ENCODE measurements around the gene GIPC1. TPM values are rescaled to one million over a fixed set of nuclear protein-coding genes. Genes with fewer than 3 reads are reported as not detected.
"Not testable (repeated sequence)": the region's sequence is repeated elsewhere in the genome, so short reads cannot be mapped to it uniquely, and the experiment has no call there.

Gene GIPC1
- total RNA-seq, 1 experiment from 2014 or later = 367 TPM

DNA sequence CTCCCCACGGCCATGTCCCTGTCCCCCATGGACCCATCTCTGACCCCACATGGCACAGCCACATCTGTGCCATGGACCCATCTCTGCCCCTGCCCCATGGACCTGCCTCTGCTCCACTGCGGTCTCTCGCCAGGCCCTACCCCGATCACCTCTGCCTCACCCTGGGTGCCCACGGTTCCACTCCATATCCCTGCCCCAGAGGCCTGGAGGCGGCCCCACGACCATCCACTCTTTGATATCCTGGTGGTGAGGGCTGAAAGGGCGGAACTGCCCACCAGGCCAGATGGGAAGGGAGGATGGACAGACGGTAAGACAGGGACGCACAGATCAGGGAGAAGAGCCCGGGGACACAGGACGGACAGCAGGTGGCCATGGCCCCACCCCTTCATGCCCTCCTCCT, 21.1 kb downstream of the GIPC1 start:
- in situ Hi-C loops (cut with HindIII; ENCODE audit: low sequenced_read_pairs) = no loop called here
- no peak for DNase-seq (ENCODE audit: low spot score)

DNA sequence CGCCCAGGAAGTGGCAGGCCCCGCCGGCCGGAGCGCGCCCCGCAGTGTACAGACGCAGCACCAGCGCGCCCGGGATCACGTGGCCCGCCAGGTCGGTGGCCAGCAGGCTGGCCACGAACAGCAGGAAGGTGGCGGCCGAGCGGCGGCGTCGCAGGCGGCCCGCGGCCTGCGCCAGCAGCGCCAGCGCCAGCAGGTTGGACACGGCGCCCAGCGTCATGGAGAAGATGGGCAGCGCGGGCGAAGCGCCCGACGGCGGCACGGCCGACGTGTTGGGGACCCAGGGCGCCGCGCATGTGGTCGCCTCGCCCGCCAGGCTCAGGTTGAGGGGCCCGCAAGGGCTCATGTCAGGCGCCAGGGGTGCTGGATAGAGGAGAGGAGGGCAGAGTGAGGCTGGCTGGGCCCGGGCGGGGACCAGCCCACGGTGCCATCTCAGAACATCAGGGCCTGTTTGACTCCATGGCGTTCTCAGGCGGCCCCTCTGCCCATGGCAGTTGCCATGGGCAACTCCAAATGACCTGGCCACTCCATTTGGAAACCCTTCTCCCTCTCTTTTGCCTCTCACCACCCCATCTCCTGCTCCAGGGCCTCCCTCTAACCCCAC, 21.8 kb downstream of the GIPC1 start:
- DNase-seq (ENCODE audit: low spot score) = peak; percentile 19
- in situ Hi-C loops (cut with HindIII; ENCODE audit: low sequenced_read_pairs) = no loop called here

DNA sequence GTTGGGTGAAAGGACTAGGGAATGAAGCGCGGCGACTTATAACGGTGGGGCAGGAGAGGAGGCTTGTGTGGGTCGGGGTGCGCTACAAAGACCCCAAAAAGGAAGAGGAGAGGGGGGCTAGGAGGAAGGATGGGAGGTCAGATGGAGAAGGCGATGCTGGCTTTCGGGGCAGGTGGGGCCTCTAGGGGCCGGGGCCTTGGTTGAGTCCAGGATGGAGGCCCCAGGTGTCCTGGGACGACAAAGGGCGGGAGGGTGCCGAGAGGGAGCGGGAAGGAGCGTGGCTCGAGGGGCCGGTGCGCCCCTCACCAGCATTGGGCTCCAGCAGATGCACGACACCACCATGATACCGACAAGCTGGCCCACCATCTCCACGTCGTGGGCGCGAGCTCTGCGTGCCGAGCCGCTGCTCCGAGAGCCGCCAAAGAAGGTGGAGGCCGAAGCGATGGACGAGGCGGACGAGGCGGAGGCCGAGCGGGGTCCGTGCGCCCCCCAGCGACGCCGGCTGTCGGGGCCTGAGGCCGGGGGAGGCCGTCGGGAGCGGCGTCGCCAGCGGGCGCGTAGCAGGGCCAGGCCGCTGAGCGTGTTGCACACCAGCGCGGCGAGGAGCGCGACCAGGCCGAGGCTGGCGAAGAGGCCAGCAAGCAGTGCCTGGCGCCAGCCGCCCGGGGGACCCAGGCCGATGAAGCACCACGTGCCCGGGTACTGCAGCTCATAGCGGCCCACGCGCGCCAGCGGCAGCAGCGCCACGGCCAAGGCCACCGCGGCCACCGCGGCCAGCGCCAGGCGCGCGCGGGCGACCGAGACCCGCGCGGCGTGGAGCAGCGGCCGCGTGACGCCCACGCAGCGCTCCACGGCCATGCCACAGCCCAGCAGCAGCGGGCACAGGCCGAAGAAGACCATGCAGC, 22.6 kb downstream of the GIPC1 start:
- no peak for DNase-seq (ENCODE audit: low spot score)
- in situ Hi-C loops (cut with HindIII; ENCODE audit: low sequenced_read_pairs) = no loop called here

DNA sequence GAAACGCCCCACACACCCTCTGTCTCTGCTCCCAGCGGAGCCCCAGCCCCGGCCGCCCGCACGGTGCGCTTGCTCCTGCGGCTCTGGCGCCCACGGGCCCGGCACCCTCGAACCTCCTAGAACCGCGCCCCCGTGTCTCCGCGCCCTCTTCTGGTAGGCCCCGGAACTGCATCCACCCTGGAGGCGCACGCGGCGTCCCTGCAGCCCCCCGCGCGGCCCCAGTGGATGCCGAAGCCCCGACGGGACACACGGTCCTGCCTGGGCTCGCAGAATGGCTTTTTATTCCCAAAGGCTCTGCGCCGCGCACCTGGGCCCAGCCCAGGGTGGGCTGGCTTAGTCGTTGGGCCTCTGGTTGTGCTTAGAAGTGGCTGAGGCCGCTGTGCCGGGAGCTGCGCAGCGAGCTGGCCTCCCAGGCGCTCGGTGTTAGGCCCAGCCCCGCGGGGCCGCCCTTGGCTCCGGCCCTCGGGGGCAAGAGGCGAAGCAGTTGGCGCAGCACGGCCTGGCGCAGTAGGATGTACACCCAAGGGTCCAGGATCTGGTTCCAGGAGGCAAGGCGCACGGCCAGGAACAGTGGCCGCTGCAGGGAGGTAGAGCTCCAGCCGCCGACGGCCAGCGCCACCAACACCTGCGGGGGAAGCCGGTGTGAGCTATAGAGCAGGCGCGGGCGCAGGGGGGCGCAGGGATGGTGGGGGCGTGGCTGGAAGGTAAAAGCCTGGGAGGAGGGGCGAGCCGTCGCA, 23.6 kb downstream of the GIPC1 start:
- in situ Hi-C loops (cut with HindIII; ENCODE audit: low sequenced_read_pairs) = no loop called here
- peak; percentile 48 for DNase-seq (ENCODE audit: low spot score)

DNA sequence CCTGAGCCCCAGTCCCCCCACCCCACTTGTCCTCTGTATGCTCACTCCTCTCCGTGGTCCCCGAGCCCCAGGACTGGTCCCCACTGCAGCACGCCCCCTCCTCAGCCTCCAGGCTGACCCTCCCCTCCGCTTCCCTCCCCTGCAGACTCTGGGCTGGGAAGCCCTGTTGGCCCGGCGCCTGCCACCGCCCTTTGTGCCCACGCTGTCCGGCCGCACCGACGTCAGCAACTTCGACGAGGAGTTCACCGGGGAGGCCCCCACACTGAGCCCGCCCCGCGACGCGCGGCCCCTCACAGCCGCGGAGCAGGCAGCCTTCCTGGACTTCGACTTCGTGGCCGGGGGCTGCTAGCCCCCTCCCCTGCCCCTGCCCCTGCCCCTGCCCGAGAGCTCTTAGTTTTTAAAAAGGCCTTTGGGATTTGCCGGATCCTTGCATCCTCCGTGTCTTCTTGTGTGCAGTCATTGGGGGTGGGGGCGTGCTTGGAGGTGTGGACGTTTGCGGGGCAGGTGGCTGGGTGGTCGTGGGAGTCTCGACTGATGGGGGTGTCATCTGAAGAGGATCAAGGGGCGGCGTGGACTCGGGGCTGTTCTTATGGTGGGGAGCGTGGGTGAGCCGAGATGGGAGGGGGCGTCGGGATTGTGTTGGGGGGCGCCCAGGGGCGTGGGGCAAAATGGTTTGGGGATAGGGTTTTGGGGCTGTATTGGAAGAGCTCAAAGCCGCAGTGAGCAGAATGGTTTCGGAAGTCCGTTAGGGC, 24.3 kb downstream of the GIPC1 start:
- no peak for DNase-seq (ENCODE audit: low spot score)
- in situ Hi-C loops (cut with HindIII; ENCODE audit: low sequenced_read_pairs) = no loop called here

DNA sequence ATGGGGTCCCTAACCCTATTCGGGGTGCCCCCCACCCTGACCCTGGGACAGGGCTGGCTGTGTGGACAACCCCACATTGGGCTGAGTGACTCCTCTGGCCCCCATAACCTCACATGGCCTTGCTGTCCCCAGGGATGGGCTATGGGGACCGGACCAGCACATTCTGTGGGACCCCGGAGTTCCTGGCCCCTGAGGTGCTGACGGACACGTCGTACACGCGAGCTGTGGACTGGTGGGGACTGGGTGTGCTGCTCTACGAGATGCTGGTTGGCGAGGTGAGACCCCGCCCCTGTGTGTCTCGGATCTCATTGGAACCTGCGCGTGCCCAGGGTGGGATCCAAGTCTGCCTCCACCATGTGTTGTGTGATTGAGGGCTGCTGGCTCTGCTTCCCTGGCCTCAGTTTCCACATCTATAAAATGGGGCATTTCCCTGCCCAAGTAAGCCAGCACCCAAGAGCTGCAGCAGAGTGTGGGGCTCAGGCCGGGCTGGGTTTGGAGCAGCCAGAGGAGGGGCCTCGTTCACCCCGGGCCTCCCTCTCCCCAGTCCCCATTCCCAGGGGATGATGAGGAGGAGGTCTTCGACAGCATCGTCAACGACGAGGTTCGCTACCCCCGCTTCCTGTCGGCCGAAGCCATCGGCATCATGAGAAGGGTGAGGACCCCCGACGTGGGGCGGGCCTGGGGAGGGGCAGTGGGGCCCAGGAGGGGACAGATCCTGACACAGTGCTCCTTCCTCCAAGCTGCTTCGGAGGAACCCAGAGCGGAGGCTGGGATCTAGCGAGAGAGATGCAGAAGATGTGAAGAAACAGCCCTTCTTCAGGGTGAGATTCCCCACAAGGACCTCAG, 25.7 kb downstream of the GIPC1 start:
- in situ Hi-C loops (cut with HindIII; ENCODE audit: low sequenced_read_pairs) = no loop called here
- DNase-seq (ENCODE audit: low spot score) = no peak

DNA sequence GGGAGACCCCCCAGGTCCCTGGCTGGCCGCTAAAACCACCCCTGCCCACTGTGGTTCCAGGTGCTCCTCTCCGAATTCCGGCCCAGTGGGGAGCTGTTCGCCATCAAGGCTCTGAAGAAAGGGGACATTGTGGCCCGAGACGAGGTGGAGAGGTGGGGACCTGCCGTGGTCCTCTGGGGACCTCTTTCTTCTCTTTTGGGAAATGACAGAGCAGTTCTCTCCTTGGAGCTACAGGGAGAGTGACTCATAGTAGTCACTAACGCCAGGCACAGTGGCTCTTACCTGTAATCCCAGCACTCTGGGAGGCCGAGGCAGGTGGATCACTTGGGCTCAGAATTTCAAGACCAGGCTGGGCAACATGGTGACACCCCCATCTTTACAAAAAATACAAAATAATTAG, 28.1 kb downstream of the GIPC1 start:
- no peak for DNase-seq (ENCODE audit: low spot score)
- in situ Hi-C loops (cut with HindIII; ENCODE audit: low sequenced_read_pairs) = no loop called here

DNA sequence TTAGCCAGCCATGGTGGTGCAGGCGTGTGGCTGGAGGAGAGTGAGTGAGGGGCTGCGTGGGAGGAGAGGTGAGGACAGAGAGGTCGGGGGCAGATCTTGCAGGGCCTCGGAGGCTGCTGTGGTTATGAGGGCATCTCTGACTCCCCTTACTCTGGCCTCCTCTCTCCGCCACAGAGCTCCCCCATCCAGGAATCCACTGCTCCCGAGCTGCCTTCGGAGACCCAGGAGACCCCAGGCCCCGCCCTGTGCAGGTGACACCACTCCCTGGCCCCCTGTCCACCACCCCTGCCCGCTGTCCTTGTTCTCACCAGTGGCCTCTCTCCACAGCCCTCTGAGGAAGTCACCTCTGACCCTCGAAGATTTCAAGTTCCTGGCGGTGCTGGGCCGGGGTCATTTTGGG, 28.5 kb downstream of the GIPC1 start:
- in situ Hi-C loops (cut with HindIII; ENCODE audit: low sequenced_read_pairs) = no loop called here

DNA sequence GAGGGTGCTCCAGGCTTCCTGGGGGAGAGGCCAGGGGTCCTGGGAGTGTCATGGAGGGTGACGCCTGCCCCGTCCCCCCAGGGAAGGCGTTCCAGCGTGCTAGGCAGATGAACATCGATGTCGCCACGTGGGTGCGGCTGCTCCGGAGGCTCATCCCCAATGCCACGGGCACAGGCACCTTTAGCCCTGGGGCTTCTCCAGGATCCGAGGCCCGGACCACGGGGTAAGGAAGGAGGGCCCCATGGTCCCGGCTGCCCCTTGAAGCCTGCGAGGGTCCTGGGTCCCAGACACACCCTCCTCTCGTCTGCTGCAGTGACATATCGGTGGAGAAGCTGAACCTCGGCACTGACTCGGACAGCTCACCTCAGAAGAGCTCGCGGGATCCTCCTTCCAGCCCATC, 32.2 kb downstream of the GIPC1 start:
- DNase-seq (ENCODE audit: low spot score) = no peak
- in situ Hi-C loops (cut with HindIII; ENCODE audit: low sequenced_read_pairs) = no loop called here

More for the DNA sequence above, 28.5 kb downstream of the GIPC1 start:
- no peak for DNase-seq (ENCODE audit: low spot score)

DNA sequence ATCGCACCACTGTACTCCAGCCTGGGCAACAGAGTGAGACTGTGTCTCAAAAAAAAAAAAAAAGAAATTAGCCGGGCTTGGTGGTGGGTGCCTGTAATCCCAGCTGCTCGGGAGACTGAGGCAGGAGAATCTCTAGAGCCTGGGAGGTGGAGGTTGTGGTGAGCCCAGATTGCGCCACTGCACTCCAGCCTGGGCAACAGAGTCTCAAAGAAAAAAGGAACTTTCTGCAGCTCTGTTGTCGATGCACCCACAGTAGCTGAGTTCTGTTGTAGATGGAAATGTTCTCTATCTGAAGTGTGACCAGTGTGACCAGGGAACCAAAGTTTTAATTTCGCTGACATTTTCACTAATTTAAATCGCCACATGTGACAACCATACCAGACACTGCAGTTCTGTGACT, 33.5 kb downstream of the GIPC1 start:
- DNase-seq (ENCODE audit: low spot score); in situ Hi-C loops (cut with HindIII; ENCODE audit: low sequenced_read_pairs): not testable (repeated sequence)

DNA sequence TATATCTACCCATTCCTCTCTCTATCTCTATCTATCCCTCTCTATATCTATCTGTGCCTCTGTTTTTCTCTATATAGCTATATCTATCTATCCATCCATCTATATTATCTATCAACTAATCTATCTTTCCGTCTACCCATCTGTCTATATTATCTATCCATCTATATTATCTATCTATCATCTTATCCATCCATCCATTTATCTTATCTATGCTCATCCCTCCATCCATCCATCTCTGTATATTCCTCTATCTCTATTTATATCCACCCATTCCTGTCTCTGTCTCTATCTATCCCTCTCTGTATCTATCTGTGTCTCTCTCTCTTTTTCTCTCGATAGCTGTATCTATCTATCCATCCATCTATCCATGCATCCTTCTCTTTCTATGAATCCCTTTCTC, 35.0 kb downstream of the GIPC1 start:
- DNase-seq (ENCODE audit: low spot score) = no peak
- in situ Hi-C loops (cut with HindIII; ENCODE audit: low sequenced_read_pairs) = no loop called here

DNA sequence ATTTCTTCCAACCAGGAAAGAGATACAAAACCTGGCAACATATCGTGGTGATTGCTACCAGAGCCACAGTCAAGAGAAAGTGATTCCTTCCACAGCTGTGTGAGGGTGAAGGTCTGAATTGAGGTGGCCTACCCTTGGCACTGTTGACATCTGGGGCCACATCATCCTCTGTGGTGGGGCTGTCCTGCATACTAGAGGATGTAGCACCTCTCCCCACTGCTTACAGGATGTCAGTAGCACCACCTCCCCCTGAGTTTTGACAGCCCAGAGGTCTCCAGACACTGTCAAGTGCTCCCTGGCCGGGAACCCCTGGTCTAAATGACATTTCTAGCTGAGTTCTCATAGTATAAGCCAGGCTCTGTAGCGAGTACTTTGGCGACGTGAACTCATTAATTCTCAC, 36.2 kb downstream of the GIPC1 start:
- DNase-seq (ENCODE audit: low spot score) = no peak
- in situ Hi-C loops (cut with HindIII; ENCODE audit: low sequenced_read_pairs) = no loop called here

DNA sequence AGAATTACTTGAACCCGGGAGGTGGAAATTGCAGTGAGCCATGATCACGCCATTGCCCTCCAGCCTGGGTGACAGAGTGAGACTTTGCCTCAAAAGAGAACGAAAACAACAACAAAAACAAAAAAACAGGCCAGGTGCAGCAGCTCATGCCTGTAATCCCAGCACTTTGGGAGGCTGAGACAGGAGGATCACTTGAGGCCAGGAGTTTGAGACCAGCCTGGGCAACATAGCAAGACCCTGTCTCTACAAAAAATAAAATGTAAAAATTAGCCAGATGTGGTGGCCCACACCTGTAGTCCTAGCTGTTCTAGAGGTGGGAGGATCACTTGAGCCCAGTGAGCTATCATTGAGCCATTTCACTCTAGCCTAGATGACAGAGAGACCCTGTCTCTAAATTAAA, 43.6 kb downstream of the GIPC1 start:
- in situ Hi-C loops (cut with HindIII; ENCODE audit: low sequenced_read_pairs); DNase-seq (ENCODE audit: low spot score): not testable (repeated sequence)

DNA sequence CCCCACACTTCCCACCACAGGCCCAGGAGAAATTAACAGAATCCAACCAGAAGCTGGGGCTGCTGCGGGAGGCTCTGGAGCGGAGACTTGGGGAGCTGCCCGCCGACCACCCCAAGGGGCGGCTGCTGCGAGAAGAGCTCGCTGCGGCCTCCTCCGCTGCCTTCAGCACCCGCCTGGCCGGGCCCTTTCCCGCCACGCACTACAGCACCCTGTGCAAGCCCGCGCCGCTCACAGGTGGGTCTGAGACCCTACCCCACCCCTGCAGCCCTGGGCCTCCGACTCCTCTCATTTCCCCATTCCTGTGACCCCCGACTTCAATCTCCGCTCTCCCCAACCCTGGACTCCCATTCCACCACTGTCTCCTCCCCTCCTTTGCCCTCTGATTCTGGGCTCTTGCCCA, 45.1 kb downstream of the GIPC1 start:
- in situ Hi-C loops (cut with HindIII; ENCODE audit: low sequenced_read_pairs) = no loop called here
- DNase-seq (ENCODE audit: low spot score) = no peak

DNA sequence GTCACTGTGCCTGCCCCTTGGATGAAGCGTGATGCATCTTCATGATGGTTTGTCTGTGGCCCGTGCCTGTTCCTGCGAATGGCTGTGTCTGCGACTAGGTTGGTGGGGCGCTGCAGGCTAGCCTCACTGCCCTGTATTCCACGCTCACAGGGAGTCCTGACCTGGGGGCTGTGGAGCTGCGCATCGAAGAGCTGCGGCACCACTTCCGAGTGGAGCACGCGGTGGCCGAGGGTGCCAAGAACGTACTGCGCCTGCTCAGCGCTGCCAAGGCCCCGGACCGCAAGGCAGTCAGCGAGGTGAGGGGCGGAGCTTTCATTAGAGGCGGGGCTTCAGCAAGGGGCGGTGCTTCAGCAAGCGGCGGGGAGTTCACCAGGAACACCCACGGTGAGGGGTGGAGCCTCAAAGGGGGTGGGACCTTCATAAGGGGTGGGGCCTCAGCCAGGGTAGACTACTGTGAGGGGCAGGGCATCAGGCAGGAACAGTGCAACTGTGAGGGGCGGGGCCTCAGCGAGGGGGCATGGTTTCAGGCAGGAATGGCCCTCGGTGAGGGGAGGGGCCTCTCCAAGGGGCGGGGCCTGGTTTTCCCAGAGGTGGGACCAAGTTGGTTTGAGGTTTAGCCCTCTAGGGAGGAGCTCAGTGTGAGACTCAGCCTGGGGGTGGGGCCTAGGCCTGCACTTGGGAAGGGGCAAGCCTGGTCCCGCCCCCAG, 45.6 kb downstream of the GIPC1 start:
- in situ Hi-C loops (cut with HindIII; ENCODE audit: low sequenced_read_pairs) = no loop called here
- DNase-seq (ENCODE audit: low spot score) = peak; percentile 39

DNA sequence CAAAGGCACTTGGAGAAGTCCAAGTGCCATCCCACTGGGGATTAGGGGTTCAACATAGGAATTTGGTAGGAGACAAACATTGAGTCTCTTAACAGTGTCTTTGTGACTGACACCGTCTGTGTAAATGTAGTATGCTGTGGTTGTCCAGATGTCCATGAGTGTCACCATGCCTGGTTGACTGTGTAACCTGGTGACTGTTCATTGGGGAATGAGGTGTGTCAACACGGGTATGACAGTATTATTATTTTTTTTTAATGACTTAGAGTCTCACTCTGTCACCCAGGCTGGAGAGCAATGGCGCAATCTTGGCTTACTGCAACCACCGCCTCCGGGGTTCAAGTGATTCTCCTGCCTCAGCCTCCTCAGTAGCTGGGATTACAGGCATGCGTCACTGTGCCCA, 46.6 kb downstream of the GIPC1 start:
- DNase-seq (ENCODE audit: low spot score) = no peak

DNA sequence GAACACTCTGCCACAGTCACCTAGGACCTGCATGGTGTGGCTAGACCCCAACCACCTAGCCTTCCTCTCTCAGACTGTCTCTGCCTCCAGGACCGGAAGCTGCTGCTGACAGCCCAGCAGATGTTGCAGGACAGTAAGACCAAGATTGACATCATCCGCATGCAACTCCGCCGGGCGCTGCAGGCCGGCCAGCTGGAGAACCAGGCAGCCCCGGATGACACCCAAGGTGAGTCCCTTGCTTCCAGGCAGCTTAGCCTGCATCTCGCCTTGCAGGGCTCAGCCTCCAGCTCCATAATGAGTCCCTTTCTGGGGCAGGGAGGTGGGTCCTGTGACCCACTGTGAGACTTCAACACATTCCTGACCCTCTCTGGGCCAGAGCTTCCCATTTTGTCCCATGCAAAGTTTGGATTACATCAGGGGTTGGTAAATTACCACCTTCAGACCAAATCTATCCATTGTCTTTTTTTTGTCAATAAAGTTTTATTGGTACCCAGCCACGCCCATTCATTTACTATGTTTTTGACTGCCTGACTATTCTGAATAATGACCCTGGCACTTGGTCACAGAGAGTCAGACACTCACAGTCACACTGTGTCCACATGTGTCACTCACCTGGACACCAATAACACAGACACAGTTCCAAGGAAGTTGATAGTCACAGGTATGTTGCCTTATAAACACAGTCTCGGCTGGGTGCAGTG, 49.4 kb downstream of the GIPC1 start:
- no peak for DNase-seq (ENCODE audit: low spot score)
- in situ Hi-C loops (cut with HindIII; ENCODE audit: low sequenced_read_pairs) = no loop called here

More for the DNA sequence above, 46.6 kb downstream of the GIPC1 start:
- in situ Hi-C loops (cut with HindIII; ENCODE audit: low sequenced_read_pairs) = no loop called here

All from G401 (cell line).